Choroid plexus epithelial cell (primary cell): ENCODE measurements around the gene OPN1SW.

ENCODE experiments used
- DNase-seq: peaks from one replicate; pipeline ENCODE4 v3.0.0-alpha.2; 2010; ENCODE audit warnings: low read depth
- H3K4me3 ChIP-seq: 2 replicates; pipeline ENCODE4 v1.5.1; 2011; ENCODE audit warnings: low read depth, mild to moderate bottlenecking, control low read depth, low read length, moderate library complexity
- TF ChIP-seq, protein P1 (sequence below): conservative IDR thresholded peaks from 2 replicates; pipeline ENCODE4 v1.5.1; 2011; ENCODE audit warnings: low read depth, mild to moderate bottlenecking, control low read depth, inconsistent platforms, low read length, moderate library complexity

Gene OPN1SW

DNA sequence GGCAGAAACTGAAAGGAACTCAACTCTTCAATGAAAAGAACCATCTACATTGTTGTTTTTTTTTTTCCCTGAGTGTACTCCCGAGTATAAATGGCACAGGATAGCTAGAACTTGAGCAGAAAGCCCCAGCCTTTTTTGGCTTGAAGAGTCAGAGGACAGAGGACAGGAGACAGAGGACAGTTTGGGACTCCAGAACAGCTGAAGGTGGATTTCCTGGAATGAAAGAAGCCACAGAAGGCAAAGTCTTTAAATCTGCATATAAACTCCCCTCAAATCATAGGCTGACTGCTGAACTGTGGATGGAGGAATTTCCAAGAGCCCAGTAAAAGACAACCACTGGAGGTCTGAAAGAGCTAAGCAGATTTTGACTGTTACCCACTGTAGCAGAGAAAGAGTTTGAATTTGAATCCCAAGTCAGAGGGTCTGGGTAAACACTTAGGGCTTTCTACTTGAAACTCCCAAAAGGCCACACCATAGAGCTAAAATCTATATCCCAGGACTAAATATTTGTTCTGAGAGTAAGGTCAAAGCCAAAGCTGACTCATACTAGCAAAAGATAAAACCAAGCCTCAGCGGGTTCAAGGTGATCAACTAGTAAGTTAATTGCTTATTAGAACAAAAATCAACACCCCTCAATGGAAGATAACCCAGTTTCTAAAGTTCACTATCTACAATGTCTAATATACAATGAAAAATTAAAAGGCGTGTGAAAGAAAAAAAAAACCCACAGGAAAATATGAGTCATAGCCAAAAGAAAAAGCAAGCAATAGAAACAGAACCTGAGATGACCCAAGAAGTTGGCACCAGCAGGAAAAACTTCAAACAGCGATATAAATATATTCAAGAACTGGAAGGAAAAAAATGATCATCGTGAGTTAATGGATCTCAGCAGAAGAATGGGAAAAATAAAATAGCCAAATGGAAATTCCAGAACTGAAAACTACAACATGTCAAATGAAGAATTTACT is 1.8 kb upstream of the OPN1SW start:
- TF ChIP-seq, protein P1, sequence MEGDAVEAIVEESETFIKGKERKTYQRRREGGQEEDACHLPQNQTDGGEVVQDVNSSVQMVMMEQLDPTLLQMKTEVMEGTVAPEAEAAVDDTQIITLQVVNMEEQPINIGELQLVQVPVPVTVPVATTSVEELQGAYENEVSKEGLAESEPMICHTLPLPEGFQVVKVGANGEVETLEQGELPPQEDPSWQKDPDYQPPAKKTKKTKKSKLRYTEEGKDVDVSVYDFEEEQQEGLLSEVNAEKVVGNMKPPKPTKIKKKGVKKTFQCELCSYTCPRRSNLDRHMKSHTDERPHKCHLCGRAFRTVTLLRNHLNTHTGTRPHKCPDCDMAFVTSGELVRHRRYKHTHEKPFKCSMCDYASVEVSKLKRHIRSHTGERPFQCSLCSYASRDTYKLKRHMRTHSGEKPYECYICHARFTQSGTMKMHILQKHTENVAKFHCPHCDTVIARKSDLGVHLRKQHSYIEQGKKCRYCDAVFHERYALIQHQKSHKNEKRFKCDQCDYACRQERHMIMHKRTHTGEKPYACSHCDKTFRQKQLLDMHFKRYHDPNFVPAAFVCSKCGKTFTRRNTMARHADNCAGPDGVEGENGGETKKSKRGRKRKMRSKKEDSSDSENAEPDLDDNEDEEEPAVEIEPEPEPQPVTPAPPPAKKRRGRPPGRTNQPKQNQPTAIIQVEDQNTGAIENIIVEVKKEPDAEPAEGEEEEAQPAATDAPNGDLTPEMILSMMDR: no peak

DNA sequence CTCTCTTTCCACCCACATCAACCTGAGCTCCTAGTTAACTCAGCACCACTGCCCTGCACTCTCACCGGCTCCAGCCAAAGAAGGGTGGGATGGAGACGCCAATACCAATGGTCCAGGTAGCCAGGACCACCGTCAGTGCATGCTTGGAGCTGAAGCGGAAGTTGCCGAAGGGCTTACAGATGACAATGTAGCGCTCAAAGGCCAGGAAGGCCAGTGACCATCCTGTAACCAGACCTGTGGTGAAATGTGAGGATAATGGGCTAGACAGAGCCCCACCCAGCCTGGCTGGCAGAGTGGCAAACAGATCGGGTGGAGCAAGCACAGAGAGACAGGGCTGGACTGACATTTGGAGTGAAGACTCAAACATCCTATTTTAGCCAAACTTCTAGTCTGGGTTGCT is 673 bp downstream of the OPN1SW start:
- DNase-seq: no peak
- TF ChIP-seq, protein P1: no peak
- no peak overlapping the region for H3K4me3 ChIP-seq

More for the DNA sequence above, 1.8 kb upstream of the OPN1SW start:
- no peak overlapping the region for H3K4me3 ChIP-seq
- DNase-seq: peak; percentile 53

DNA sequence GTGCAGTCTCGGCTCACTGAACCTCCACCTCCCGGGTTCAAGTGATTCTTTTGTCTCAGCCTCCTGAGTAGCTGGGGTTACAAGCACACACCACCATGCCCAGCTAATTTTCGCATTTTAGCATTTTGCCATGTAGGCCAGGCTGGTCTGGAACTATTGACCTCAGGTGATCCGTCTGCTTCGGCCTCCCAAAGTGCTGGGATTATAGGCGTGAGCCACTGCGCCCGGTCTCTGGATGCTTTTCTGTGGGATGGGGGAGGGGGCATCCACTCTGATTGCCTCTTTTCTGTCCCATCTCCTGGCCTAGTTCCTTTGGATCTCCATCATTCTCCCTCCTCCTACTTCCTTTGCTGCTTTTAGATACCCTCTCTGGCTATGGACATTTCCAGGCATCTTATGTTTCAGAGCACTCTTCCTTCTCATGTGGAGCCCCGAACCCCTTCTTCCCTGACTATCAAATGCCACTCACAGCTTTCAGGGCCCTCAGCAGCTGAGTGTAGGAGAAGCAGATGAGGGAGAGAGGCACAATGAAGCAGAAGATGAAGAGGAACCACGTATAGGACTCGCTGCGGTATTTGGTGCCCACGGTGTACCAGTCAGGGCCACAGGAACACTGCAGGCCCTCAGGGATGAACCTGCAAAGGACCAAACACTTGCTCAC is 1.4 kb downstream of the OPN1SW start:
- TF ChIP-seq, protein P1: no peak
- no peak for DNase-seq
- no peak overlapping the region for H3K4me3 ChIP-seq

DNA sequence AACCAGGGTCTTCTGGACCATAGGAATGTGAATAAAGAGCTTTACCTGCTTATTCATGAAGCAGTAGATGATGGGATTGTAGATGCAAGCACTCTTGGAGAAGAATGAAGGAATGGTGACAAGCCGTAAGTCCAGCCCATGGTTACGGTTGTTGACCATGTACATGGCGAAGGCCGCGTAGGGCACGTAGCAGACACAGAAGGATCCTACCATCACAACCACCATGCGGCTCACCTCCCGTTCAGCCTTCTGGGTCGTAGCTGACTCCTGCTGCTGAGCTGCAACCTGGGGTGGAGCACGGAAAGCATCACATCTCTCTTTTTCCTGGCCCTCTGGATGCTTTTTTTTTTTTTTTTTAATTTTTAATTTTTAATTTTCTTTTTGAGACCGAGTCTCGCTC is 2.0 kb downstream of the OPN1SW start:
- TF ChIP-seq, protein P1: no peak
- no peak for DNase-seq
- H3K4me3 ChIP-seq: no peak overlapping the region

DNA sequence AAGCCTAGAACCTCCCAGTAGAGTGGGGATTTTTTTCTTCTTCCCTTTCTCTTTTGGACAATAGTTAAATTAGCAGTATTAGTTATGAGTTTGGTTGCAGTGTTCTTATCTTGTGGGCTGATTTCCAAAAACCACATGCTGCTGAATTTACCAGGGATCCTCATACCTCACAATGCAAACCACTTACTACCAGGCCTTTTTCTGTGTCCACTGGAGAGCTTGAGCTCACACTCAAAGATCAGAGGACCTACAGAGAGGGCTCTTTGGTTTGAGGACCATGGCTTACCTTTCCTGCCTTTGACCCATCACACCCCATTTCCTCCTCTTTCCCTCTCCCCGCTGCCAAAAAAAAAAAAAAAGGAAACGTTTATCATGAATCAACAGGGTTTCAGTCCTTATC is 5.4 kb downstream of the OPN1SW start:
- TF ChIP-seq, protein P1: no peak
- no peak overlapping the region for H3K4me3 ChIP-seq
- DNase-seq: peak; percentile 79

DNA sequence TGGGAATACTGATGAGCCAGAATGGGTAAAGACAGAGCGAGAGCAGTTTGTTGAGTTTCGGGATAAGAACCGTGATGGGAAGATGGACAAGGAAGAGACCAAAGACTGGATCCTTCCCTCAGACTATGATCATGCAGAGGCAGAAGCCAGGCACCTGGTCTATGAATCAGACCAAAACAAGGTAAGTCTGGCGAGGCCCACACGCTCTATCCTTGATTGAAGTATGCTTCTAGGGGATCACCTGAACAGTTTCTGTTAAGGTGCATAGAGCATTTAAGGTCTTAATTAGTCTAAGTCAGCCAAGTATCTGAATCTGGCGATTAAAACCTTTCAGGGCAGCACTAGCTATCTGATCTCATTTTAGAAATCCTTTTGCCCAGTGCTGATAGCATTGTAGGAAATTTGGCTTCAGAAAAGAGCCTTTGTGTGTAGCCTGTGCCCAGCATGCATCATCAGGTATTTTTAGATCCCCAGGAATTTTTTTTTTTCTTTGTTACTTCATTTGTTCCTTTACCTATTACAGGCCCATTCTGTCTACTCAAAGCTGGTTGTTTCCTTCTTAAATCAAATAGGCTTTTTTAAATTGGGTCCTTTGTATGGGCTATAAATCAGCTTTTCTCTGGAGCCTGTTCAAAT is 8.0 kb downstream of the OPN1SW start:
- TF ChIP-seq, protein P1: no peak
- no peak overlapping the region for H3K4me3 ChIP-seq
- no peak for DNase-seq
